GM12874 (cell line): ENCODE data around the gene DLG1.

Source experiments
- CTCF ChIP-seq: IDR thresholded peaks from 2 replicates; pipeline ENCODE4 v1.5.1; 2011; ENCODE audit warnings: low read depth, mild to moderate bottlenecking, control low read depth, low read length, moderate library complexity; ENCODE audit not compliant: insufficient read depth

The DLG1 gene

GRCh38 chr3:197139586-197139985, 158.8 kb downstream of the DLG1 start:
- no peak for TF ChIP-seq CTCF

DNA sequence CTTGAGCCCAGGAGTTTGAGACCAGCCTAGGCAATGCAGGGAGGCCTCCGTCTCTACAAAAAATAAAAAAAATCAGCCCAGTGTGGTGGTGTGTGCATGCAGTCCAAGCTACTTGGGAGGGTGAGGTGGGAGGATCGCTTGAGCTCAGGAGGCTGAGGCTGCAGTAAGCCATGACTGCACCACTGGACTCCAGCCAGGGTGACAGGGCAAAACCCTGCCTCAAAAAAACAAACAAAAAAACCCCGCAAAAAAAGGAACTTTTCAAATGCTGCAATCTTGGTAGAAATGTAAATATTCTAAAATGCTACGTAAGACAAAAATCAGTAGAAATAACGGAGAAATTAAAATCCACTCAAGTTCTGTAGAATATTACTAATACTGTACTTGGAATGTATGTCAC, 160.7 kb downstream of the DLG1 start:
- no peak for TF ChIP-seq CTCF

DNA sequence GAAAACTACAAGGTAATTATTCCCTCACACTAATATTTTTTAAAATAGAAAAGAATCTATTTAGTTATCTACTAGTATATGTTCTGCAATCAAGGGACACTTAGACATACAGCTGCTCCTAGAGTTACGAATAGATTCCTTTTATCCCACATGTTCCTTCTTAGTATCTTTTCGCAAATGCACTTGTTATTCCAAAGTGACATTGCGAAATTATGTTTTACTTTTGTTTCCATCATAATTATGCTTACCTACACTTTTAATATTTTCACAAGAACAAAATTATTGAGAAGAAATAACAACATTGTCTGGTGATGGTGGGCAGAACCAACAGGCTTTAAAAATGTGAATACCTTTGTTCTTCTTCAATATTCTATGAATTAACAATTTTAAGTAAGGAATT, 161.7 kb downstream of the DLG1 start:
- TF ChIP-seq CTCF, result no peak

DNA sequence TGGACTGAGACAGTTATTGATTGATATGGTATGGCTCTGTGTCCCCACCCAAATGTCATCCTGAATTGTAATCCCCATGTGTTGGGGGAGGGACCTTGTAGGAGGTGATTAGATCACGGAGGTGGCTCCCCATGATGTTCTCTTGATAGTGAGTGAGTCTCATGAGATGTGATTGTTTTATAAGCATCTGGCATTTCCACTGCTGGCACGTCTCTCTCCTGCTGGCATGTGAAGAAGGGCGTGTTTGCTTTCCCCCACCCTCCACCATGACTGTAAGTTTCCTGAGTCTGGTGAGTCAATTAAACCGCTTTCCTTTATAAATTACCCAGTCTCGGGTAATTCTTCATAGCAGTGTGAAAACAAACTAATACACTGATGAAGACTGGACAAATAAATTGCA, 163.2 kb downstream of the DLG1 start:
- TF ChIP-seq CTCF, result no peak

DNA sequence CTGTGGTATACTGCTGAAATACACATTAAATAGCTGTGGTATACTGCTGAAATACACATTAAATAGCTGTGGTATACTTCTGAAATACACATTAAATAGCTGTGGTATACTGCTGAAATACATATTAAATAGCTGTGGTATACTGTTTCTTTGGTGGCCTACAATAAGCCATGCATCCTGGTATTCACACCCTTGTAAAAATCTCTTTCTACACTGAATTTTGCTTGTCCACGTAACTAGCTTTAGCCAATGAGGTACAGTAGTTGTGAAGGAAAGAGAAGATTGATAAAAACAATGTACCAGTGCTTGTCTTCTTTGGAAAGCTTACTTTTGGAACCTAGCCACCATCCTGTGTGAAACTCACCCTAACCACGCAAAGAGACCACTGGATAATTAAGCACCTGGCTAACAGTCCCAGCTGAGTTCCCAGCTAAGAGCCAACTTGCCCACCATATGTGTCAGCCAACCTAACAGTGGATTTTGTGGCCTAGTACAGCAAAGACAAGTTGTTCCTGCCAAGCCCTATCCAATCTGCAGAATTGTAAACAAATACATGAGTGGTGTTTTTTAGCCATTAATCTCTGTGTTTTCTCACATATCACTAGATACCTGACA, 165.4 kb downstream of the DLG1 start:
- TF ChIP-seq CTCF, result no peak

DNA sequence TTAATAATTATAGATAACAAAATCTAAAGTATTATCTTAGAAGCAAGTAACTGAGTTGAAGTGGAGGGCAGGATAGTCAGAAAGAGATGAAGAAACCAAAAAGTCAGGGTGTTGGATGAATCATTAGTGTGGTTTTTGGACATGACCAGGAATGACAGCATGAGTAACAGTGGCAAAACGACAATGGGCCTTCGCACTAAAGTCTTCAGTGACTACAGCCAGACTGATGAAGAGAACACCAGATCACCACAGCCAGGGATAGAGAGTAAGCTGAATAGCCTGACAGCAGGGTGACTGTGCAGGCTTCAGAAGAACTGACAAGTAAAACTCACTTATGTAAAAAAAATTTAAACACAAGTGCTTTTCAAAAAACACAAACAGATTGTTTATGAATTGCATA, 172.8 kb downstream of the DLG1 start:
- TF ChIP-seq CTCF, result no peak

DNA sequence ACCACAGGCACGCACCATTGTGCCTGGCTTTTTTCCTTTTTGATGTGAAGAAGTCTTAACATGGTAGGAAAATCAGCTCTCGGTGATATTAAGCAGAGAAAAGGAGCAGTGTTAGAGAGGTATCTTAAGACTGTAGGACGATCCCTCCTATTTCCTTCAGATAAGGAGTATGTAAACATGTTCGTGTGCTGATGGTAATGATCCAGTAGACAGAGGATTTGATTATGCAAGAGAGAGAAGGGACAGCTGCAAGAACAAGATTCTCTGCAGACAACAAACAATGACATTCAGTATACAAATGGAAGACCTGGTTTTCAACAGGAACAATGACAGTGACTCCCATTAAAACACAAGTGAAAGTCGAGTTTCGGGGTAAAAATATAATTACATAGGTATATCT, 173.7 kb downstream of the DLG1 start:
- TF ChIP-seq CTCF, result no peak
